GM10266 (cell line): ENCODE measurements around the gene ABCC3.

ENCODE experiments used
- DNase-seq: peaks from one replicate; pipeline ENCODE4 v3.0.0; 2012; ENCODE audit errors: extremely low spot score
- TF ChIP-seq, protein P1 (sequence below): IDR thresholded peaks from 2 replicates; pipeline ENCODE4 v1.5.1; 2012; ENCODE audit warnings: mild to moderate bottlenecking, low read depth; ENCODE audit not compliant: control insufficient read depth, insufficient read depth; ENCODE audit errors: missing control alignments

The ABCC3 gene

GRCh38 chr17:50627782-50628601 is 6.7 kb upstream of the ABCC3 start:
- no peak for DNase-seq
- TF ChIP-seq, protein P1, sequence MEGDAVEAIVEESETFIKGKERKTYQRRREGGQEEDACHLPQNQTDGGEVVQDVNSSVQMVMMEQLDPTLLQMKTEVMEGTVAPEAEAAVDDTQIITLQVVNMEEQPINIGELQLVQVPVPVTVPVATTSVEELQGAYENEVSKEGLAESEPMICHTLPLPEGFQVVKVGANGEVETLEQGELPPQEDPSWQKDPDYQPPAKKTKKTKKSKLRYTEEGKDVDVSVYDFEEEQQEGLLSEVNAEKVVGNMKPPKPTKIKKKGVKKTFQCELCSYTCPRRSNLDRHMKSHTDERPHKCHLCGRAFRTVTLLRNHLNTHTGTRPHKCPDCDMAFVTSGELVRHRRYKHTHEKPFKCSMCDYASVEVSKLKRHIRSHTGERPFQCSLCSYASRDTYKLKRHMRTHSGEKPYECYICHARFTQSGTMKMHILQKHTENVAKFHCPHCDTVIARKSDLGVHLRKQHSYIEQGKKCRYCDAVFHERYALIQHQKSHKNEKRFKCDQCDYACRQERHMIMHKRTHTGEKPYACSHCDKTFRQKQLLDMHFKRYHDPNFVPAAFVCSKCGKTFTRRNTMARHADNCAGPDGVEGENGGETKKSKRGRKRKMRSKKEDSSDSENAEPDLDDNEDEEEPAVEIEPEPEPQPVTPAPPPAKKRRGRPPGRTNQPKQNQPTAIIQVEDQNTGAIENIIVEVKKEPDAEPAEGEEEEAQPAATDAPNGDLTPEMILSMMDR: no peak

GRCh38 chr17:50629902-50630301 is 4.8 kb upstream of the ABCC3 start:
- no peak for DNase-seq
- TF ChIP-seq, protein P1: no peak

- DNase-seq: peak; percentile 78
- TF ChIP-seq, protein P1: peak; percentile 73
These were observed 4.0 kb upstream of the ABCC3 start for GRCh38 chr17:50630524-50631194.

DNA sequence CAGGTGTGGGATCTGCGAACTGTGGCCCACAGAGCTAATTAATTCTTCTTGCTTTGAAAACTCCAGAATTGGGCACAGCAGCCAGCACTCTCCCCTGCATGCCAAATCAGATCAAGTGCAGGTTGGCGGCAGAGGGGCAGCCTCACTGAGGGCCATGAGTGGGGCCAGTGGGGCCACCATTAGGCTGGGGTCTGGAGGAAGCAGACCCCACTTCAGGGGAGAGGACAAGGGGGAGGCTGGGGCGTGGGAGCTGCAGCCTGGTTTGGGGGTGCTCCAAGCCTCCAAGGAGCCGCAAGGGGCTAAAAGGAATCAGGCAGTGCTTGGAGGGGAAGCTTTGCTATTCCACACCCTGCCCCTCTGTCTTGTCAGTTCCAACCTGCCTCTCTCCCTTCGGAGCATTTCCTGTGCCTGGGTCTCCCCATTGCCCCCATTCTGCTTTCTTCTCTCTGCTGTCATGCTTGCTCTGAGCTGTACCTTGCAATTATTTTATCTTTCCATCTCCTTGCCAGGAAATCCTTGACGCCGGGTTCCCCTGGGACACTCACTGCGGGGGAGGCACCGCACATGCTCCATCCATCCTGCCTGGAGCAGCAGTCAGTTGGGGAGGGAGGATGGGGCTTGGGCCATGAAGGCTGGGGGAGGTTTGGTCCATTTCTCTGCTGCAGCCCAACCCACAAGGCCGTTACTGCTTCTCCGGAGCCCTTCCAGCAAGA is 3.3 kb upstream of the ABCC3 start:
- DNase-seq: no peak
- TF ChIP-seq, protein P1: no peak

DNA sequence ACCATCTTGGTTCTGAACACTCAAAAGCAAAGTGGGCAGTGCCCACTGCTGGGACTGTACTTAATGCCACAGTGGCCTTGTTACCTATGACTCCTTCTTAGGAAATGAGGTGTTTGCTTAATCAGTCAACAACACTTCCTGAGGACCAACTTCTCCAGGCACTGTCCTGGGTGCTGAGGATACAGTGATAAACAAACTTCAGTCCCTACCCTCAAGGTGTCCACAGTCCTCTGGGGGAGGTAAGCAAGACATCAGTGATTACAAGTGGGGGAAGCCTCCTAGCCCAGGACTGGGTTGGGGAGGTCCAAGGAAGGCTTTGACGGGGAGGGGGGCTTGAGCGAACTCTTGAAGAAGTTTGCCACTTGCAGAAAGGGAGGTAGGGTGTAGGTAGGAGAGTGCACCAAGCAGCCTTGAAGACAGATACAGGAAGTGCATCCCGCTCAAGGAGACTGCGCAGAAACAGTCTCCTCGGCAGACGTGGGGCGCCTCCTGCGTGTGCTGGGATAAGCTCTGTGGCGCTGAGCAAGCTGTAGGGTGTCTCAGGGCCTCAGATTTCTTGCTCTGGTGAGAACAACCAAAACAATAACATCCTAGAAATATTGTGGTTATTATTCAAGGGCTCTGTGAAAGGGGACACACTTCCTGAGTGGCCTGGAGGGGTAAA is 2.6 kb upstream of the ABCC3 start:
- no peak for DNase-seq
- TF ChIP-seq, protein P1: no peak

DNA sequence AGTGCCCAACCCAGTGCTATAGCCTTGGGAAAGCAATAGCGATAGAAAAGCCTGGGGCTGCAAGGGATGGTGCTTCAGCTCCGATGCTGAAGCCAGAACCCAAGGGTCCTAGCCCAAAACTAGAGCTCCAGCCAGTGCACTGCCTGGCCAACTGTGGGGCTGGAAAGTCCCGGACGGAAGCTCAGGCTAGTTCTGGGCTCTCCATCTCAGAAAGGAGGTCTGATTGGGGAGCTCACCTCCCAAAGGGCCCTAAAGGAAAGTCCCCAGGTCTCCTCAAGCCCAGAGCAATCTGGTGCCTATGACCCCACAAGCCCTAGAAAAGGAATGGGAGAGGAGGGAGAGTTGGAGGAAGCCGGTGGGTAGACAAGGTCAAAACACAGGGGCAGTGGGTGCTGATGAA is 2.0 kb upstream of the ABCC3 start:
- TF ChIP-seq, protein P1: no peak
- DNase-seq: no peak
